Sigmoid colon (tissue), 4 donors: ENCODE results near the gene AMH.

ENCODE experiments used
- CTCF ChIP-seq, 4 experiments: fragments of 450-650 bp in 3 of 4; fragments of 200-600 bp in 1 of 4; IDR thresholded peaks; one replicate each; pipeline ENCODE4 v1.5.1; 2016 to 2019; ENCODE audit warnings: antibody characterized with exemption in 4 of 4, mild to moderate bottlenecking in 3 of 4, moderate library complexity in 2 of 4
- POLR2A ChIP-seq, 2 donors: fragments of 450-650 bp; IDR thresholded peaks; one replicate each; pipeline ENCODE4 v1.6.1; 2016; ENCODE audit warnings: antibody characterized with exemption in 2 of 2, mild to moderate bottlenecking in 2 of 2, moderate library complexity in 2 of 2
- POLR2AphosphoS5 ChIP-seq, 4 donors: sonication (generic); formaldehyde crosslinking; IDR thresholded peaks; one replicate each; pipeline ENCODE4 v1.6.1; 2017; ENCODE audit warnings: antibody characterized with exemption in 4 of 4

- TF ChIP-seq CTCF (IDR thresholded peaks at IDR 0.05), result no peak
- TF ChIP-seq POLR2A (IDR thresholded peaks at IDR 0.05), result no peak
- no peak for TF ChIP-seq POLR2AphosphoS5 (IDR thresholded peaks at IDR 0.05)
Observed at GRCh38 chr19:2288818-2289713, 39.9 kb downstream of the AMH start.
